Smooth muscle cell of the pulmonary artery (primary cell): Measurements from ENCODE around the gene FAM20B. TPM values are rescaled to one million over a fixed set of nuclear protein-coding genes. Genes with fewer than 3 reads are reported as not detected.

Experiments used
- total RNA-seq: library from RNA; depleted of rRNA; stranded (reverse); fragments of >200 nt; gene quantifications from 2 replicates; pipeline ENCODE4 v1.2.3, GENCODE V29; 2014

The FAM20B gene, protein sequence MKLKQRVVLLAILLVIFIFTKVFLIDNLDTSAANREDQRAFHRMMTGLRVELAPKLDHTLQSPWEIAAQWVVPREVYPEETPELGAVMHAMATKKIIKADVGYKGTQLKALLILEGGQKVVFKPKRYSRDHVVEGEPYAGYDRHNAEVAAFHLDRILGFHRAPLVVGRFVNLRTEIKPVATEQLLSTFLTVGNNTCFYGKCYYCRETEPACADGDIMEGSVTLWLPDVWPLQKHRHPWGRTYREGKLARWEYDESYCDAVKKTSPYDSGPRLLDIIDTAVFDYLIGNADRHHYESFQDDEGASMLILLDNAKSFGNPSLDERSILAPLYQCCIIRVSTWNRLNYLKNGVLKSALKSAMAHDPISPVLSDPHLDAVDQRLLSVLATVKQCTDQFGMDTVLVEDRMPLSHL
- 61.5 and 63.0 TPM in 2 replicates for total RNA-seq

DNA sequence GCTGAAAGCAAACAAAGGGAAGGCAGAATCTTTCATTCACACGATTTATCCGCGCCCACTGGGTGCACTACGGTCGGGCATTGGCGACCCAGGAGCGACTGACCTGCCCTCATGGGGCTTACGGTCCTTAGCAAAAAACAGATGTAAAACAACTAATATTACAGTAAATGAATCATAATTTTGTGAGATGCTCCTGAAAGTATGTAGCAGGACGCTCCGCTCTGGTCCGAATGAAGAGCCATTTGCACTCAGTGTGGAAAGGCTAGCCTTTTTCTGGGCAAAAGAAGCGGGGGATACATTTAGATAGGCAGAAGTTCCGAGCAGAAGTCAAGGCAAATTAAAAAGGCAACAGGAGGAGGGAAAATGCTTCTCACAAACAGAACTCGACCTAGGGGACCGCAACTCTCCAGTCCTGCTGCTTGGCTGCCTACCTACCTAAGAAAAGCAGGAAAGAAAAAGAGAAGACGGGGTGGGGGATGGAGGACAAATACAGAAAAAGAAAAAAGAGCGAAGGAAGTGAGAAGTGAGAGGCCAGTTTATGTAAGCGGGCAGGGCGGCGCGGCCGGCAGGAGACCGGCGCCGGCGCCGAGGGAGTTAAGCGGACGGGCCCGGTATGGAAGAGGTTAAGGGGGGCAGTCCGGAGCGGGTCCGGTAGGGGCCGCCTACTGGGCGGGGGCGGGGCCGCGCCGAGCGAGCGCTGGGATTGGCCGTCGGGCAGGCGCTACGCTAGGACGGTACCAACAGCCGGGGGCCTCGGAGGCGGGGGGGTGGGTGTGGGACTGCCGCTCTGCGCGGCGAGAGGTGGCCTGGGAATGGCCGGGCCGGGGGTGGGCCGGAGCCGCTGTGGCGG is at the start of gene FAM20B:
FAM20B (plus strand) TSS at position 770 of the 850 bp plus-strand sequence. CDS start 17,954 bp downstream, outside the sequence.

GRCh38 chr1:179081687-179082332 is 56.1 kb downstream of the FAM20B start, which contains the start of gene TOR3A:
TSS of gene TOR3A (plus strand) at chr1:179082070. CDS start at chr1:179082129, 59 bp downstream.

Other genes with a start within 250 kb of the FAM20B start
- 6.1 and 16.4 TPM in 2 replicates for gene ANGPTL1, start 154.8 kb upstream of the FAM20B start, total RNA-seq
- gene TOR3A, start 56.2 kb downstream of the FAM20B start, total RNA-seq: 22.5 and 38.6 TPM in 2 replicates
- 41.3 and 57.0 TPM in 2 replicates for gene ABL2, start 203.8 kb downstream of the FAM20B start, total RNA-seq